H1 (cell line): ENCODE results near the gene MACROD2. TPM values are rescaled to one million over a fixed set of nuclear protein-coding genes. Genes with fewer than 3 reads are reported as not detected.

Experiments
- CTCF ChIA-PET: fragments of 300-600 bp; sonication (Branson Sonifier 250); formaldehyde crosslinking; loops from one replicate; lab custom pipeline; 2021; ENCODE audit not compliant: partially characterized antibody; lab: Charles Lee
- POLR2A ChIA-PET: fragments of 300-600 bp; sonication (Branson Sonifier 250); formaldehyde crosslinking; loops from one replicate; lab custom pipeline; 2021; ENCODE audit warnings: inconsistent platforms; ENCODE audit not compliant: partially characterized antibody; lab: Charles Lee
- DNase-seq, 2 experiments: peaks; one replicate each; pipeline versions ENCODE4 v3.0.0 to v3.0.0-alpha.2; 2010 to 2022; ENCODE audit warnings: low spot score in 2 of 2, low read depth in 1 of 2, mixed read lengths in 1 of 2
- FAIRE-seq: peaks from 2 replicates; lab custom pipeline; 2011; peaks lifted over from hg19 to GRCh38; lab: Jason Lieb, UNC
- H2AFZ ChIP-seq: 2 replicates; pipeline ENCODE4 v1.8.1; 2012; ENCODE audit warnings: low read length, inconsistent platforms
- H2AK5ac ChIP-seq: 2 replicates; pipeline ENCODE4 v1.6.1; 2013; ENCODE audit warnings: low read depth, low read length
- H2BK120ac ChIP-seq: replicated peaks from 2 replicates; pipeline ENCODE3; 2013; ENCODE audit warnings: low read depth, low read length, inconsistent platforms
- H2BK12ac ChIP-seq: 2 replicates; pipeline ENCODE4 v1.6.1; 2013; ENCODE audit warnings: low read depth, low read length
- H2BK15ac ChIP-seq: 2 replicates; pipeline ENCODE4 v1.6.1; 2013; ENCODE audit warnings: low read length
- H2BK20ac ChIP-seq: 2 replicates; pipeline ENCODE4 v1.6.1; 2013; ENCODE audit warnings: low read length
- H2BK5ac ChIP-seq: 2 replicates; pipeline ENCODE4 v1.6.1; 2013; ENCODE audit warnings: low read depth, low read length
- H3K14ac ChIP-seq: 2 replicates; pipeline ENCODE4 v1.6.1; 2013; ENCODE audit warnings: inconsistent platforms; ENCODE audit not compliant: insufficient read length
- H3K18ac ChIP-seq: 2 replicates; pipeline ENCODE4 v1.6.1; 2013; ENCODE audit warnings: low read length; ENCODE audit errors: extremely low read depth
- H3K23ac ChIP-seq: 2 replicates; pipeline ENCODE4 v1.6.1; 2013; ENCODE audit warnings: inconsistent platforms; ENCODE audit not compliant: insufficient read length
- H3K23me2 ChIP-seq: 2 replicates; pipeline ENCODE4 v1.6.1; 2013; ENCODE audit warnings: low read depth, low read length
- H3K27ac ChIP-seq: 2 replicates; pipeline ENCODE4 v1.6.1; 2011; ENCODE audit warnings: low read depth, low read length, inconsistent platforms
- H3K27me3 ChIP-seq, 4 experiments: replicated peaks in 1 of 4; 1 replicate in 1 of 4; 2 replicates in 3 of 4; pipeline versions ENCODE4 v1.6.1 to v1.8.1; 2011 to 2013; ENCODE audit warnings: low read length in 3 of 4, mild to moderate bottlenecking in 3 of 4, inconsistent platforms in 2 of 4, mixed read lengths in 2 of 4, moderate library complexity in 1 of 4; ENCODE audit not compliant: control insufficient read depth in 3 of 4, insufficient read depth in 3 of 4; ENCODE audit errors: extremely low read depth in 1 of 4
- H3K36me3 ChIP-seq, 4 experiments: 2 replicates each; pipeline versions ENCODE4 v1.6.1 to v1.8.1; 2011 to 2013; ENCODE audit warnings: mild to moderate bottlenecking in 4 of 4, low read length in 3 of 4, moderate library complexity in 2 of 4, control low read depth in 1 of 4, inconsistent platforms in 1 of 4; ENCODE audit not compliant: insufficient read depth in 4 of 4, control insufficient read depth in 2 of 4
- H3K4ac ChIP-seq: replicated peaks from 2 replicates; pipeline ENCODE3; 2013; ENCODE audit warnings: low read length, low read depth, mixed read lengths, inconsistent platforms; ENCODE audit not compliant: insufficient read length
- H3K4me1 ChIP-seq, 4 experiments: replicated peaks in 1 of 4; 1 replicate in 1 of 4; 2 replicates in 3 of 4; pipeline versions ENCODE4 v1.6.1 to v1.8.1; 2011 to 2013; ENCODE audit warnings: low read length in 3 of 4, inconsistent platforms in 2 of 4, mixed read lengths in 1 of 4; ENCODE audit not compliant: insufficient read depth in 4 of 4, control insufficient read depth in 3 of 4
- H3K4me2 ChIP-seq, 2 experiments: 2 replicates each; pipeline versions ENCODE4 v1.6.1 to v1.8.1; 2011 to 2013; ENCODE audit warnings: low read depth in 2 of 2, low read length in 2 of 2, control low read depth in 1 of 2, inconsistent platforms in 1 of 2, mild to moderate bottlenecking in 1 of 2; ENCODE audit not compliant: insufficient read depth in 1 of 2
- H3K4me3 ChIP-seq, 4 experiments: fragments of 200-600, 300-600 bp in 1 of 4; sonication (generic), shearing (Covaris generic), sonication (Bioruptor Twin) in 1 of 4; 2 replicates each; pipeline versions ENCODE4 v1.5.1 to v1.8.1; 2011 to 2016; ENCODE audit warnings: low read length in 4 of 4, low read depth in 3 of 4, control low read depth in 2 of 4, inconsistent platforms in 2 of 4, mild to moderate bottlenecking in 2 of 4, mixed read lengths in 1 of 4, moderate library complexity in 1 of 4; ENCODE audit not compliant: insufficient read depth in 2 of 4; ENCODE audit errors: extremely low read depth in 1 of 4
- H3K56ac ChIP-seq: replicated peaks from 2 replicates; pipeline ENCODE3; 2013; ENCODE audit warnings: low read depth, mild to moderate bottlenecking, mixed read lengths, low read length, inconsistent platforms; ENCODE audit not compliant: insufficient read length
- H3K79me1 ChIP-seq: 2 replicates; pipeline ENCODE4 v1.6.1; 2013; ENCODE audit warnings: low read depth, low read length, control low read depth
- H3K79me2 ChIP-seq, 2 experiments: 2 replicates each; pipeline versions ENCODE4 v1.6.1 to v1.8.1; 2012 to 2013; ENCODE audit warnings: low read length in 2 of 2, mild to moderate bottlenecking in 2 of 2, inconsistent platforms in 1 of 2; ENCODE audit not compliant: insufficient read depth in 2 of 2, control insufficient read depth in 1 of 2
- H3K9ac ChIP-seq, 4 experiments: replicated peaks in 1 of 4; 1 replicate in 1 of 4; 2 replicates in 3 of 4; pipeline versions ENCODE4 v1.6.1 to v1.8.1; 2011 to 2013; ENCODE audit warnings: low read depth in 3 of 4, low read length in 3 of 4, control low read depth in 2 of 4, mild to moderate bottlenecking in 2 of 4, moderate library complexity in 2 of 4, inconsistent platforms in 1 of 4; ENCODE audit errors: extremely low read depth in 1 of 4
- H3K9me3 ChIP-seq, 2 experiments: 2 replicates each; pipeline versions ENCODE4 v1.6.1 to v1.8.1; 2012 to 2013; ENCODE audit warnings: mild to moderate bottlenecking in 2 of 2, moderate library complexity in 2 of 2, control low read depth in 1 of 2, inconsistent platforms in 1 of 2, low read depth in 1 of 2, low read length in 1 of 2, mixed read lengths in 1 of 2; ENCODE audit not compliant: insufficient read depth in 2 of 2
- H4K20me1 ChIP-seq, 2 experiments: replicated peaks in 1 of 2; 2 replicates each; pipeline versions ENCODE3 to v1.8.1; 2011 to 2013; ENCODE audit warnings: inconsistent platforms in 2 of 2, low read length in 2 of 2, mild to moderate bottlenecking in 1 of 2; ENCODE audit not compliant: insufficient read depth in 2 of 2, control insufficient read depth in 1 of 2
- H4K5ac ChIP-seq: 2 replicates; pipeline ENCODE4 v1.6.1; 2013; ENCODE audit warnings: low read length, low read depth, mixed read lengths, inconsistent platforms; ENCODE audit not compliant: insufficient read length
- H4K8ac ChIP-seq: 2 replicates; pipeline ENCODE4 v1.8.0; 2013; ENCODE audit warnings: mild to moderate bottlenecking, moderate library complexity, low read length, inconsistent platforms; ENCODE audit not compliant: insufficient read depth; ENCODE audit errors: extremely low read depth
- H4K91ac ChIP-seq: replicated peaks from 2 replicates; pipeline ENCODE3; 2013; ENCODE audit warnings: low read length, mixed read lengths, inconsistent platforms; ENCODE audit not compliant: insufficient read length
- BRCA1 ChIP-seq: IDR thresholded peaks from 2 replicates; pipeline ENCODE4 v1.6.1; 2012; ENCODE audit warnings: low read depth, low read length, improper control_type of control experiment
- CHD2 ChIP-seq: IDR thresholded peaks from 2 replicates; pipeline ENCODE4 v1.6.1; 2012; ENCODE audit warnings: low read length, improper control_type of control experiment
- EGR1 ChIP-seq: IDR thresholded peaks from 2 replicates; pipeline ENCODE4 v1.6.1; 2011; ENCODE audit warnings: low read depth, low read length, borderline replicate concordance
- EP300 ChIP-seq, 2 experiments: IDR thresholded peaks; 1 replicate in 1 of 2; 2 replicates in 1 of 2; pipeline ENCODE4 v1.6.1; 2011 to 2012; ENCODE audit warnings: low read depth in 2 of 2, low read length in 2 of 2, mild to moderate bottlenecking in 2 of 2, borderline replicate concordance in 1 of 2, inconsistent platforms in 1 of 2, moderate library complexity in 1 of 2
- FOSL1 ChIP-seq: IDR thresholded peaks from 2 replicates; pipeline ENCODE4 v1.6.1; 2011; ENCODE audit warnings: mild to moderate bottlenecking, low read depth, low read length, moderate library complexity; ENCODE audit not compliant: insufficient read depth
- RNF2 ChIP-seq: fragments of 200-900, 300-1000 bp; sonication (generic); IDR thresholded peaks from 2 replicates; pipeline ENCODE4 v1.7.1; 2016; ENCODE audit warnings: borderline replicate concordance, low read depth, mild to moderate bottlenecking, antibody characterized with exemption, low read length; ENCODE audit not compliant: poor library complexity, severe bottlenecking; ENCODE audit errors: missing control alignments
- SAP30 ChIP-seq: fragments of 300-600 bp; sonication (generic); IDR thresholded peaks from 2 replicates; pipeline ENCODE4 v1.7.1; 2012; ENCODE audit warnings: low read length, moderate library complexity, mild to moderate bottlenecking, inconsistent platforms; ENCODE audit not compliant: insufficient read depth, insufficient replicate concordance
- TAF1 ChIP-seq: IDR thresholded peaks from 2 replicates; pipeline ENCODE4 v1.6.1; 2011; ENCODE audit warnings: mild to moderate bottlenecking, low read depth, low read length
- TBP ChIP-seq: IDR thresholded peaks from 2 replicates; pipeline ENCODE4 v1.6.1; 2011; ENCODE audit warnings: low read depth, low read length, improper control_type of control experiment
- WGBS, 2 experiments: shearing (Covaris generic) in 1 of 2; methylation state at CpG; one replicate each; pipeline versions ENCODE4 v1.1.6 to v1.1.7; 2013 to 2015; ENCODE audit warnings: low lambda C conversion rate in 2 of 2, mixed read lengths in 2 of 2, inconsistent platforms in 1 of 2, low coverage in 1 of 2, missing lambda C conversion rate in 1 of 2; ENCODE audit not compliant: insufficient replicate concordance in 2 of 2, insufficient coverage in 1 of 2, insufficient read length in 1 of 2; ENCODE audit errors: extremely low coverage in 1 of 2, missing lambda C conversion rate in 1 of 2; 5-methylcytosine and 5-hydroxymethylcytosine counted together
- polyA plus RNA-seq, 7 experiments: library from polyadenylated mRNA; depleted of rRNA in 3 of 7; stranded (reverse) in 5 of 7; unstranded in 2 of 7; fragments of >200 nt in 5 of 7; fragments of 200-250 nt in 2 of 7; gene quantifications; 1 replicate in 5 of 7; 2 replicates in 1 of 7; 4 replicates in 1 of 7; pipeline versions ENCODE4 v1.2.1 to v1.2.3, GENCODE V29; 2011 to 2013; ENCODE audit warnings: missing spikeins in 2 of 7, mixed read lengths in 2 of 7
- total RNA-seq: library from RNA; stranded (reverse); fragmentation: NEBNext Ultra II Directional; extraction: Animal tissue kit (Norgen Biotek cat#: 25700); gene quantifications from 2 replicates; pipeline ENCODE4 v1.2.1, GENCODE V29; 2021
- TF ChIP-seq, protein P1 (sequence below): IDR thresholded peaks from 2 replicates; pipeline ENCODE4 v1.6.1; 2012; ENCODE audit warnings: low read length, inconsistent platforms
- TF ChIP-seq, protein P2 (sequence below): IDR thresholded peaks from 2 replicates; pipeline ENCODE4 v1.6.1; 2011; ENCODE audit warnings: low read depth, mild to moderate bottlenecking, low read length; ENCODE audit not compliant: insufficient read depth

MACROD2 gene
- total and polyA plus RNA-seq, 2 of the 8 experiments (the other 6 are each of a cell fraction or from before 2014, with no cell fraction given), result 0.70 to 3.9 TPM

- no peaks in the 10 kb centered on the region for H3K23me2 ChIP-seq
- no peak overlapping the region for H2BK120ac ChIP-seq
- H3K23ac ChIP-seq, result no peak overlapping the region
- H2BK20ac ChIP-seq, result no peak overlapping the region
- H3K4me3 ChIP-seq, result no peak overlapping the region
- POLR2A ChIA-PET, result no interaction called here
- no peaks in the 10 kb centered on the region for H3K79me2 ChIP-seq
- H3K36me3 ChIP-seq, result no peaks in the 10 kb centered on the region
- no peak overlapping the region for H3K56ac ChIP-seq
- H4K8ac ChIP-seq, result no peak overlapping the region
- CTCF ChIA-PET, result interaction anchor here (1.4 kb wide), 1 partner anchor 12 kb away, joined by 3 read pairs; no protein-coding TSS in a partner anchor
- H3K27ac ChIP-seq, result no peak overlapping the region
- no peak overlapping the region for H3K14ac ChIP-seq
- H2AK5ac ChIP-seq, result no peak overlapping the region
- H3K9me3 ChIP-seq, result no peaks in the 10 kb centered on the region
- H3K27me3 ChIP-seq, result no peaks in the 10 kb centered on the region
- DNase-seq (no peak), FAIRE-seq (no peak)
- H3K18ac ChIP-seq, result no peak overlapping the region
- no peak overlapping the region for H2BK12ac ChIP-seq
- H4K91ac ChIP-seq, result no peak overlapping the region
- no peak overlapping the region for H3K9ac ChIP-seq
- H3K79me1 ChIP-seq, result no peaks in the 10 kb centered on the region
- no peaks in the 10 kb centered on the region for H3K4me1 ChIP-seq
- no peak overlapping the region for H2BK15ac ChIP-seq
- no peak overlapping the region for H4K5ac ChIP-seq
- no peaks in the 10 kb centered on the region for H4K20me1 ChIP-seq
- peak overlapping the region; percentile 29; the same call in 1 of the 2 replicates for H2AFZ ChIP-seq
- H2BK5ac ChIP-seq, result no peak overlapping the region
- H3K4ac ChIP-seq, result no peak overlapping the region
- no peak overlapping the region for H3K4me2 ChIP-seq
- WGBS, 2 experiments, result 85% methylated on average over 2 of the region's 2 CpGs; no CpG with 5 or more reads in 1 of the 2 experiments
- TF ChIP-seq TBP, result no peak
- TF ChIP-seq, protein P1, sequence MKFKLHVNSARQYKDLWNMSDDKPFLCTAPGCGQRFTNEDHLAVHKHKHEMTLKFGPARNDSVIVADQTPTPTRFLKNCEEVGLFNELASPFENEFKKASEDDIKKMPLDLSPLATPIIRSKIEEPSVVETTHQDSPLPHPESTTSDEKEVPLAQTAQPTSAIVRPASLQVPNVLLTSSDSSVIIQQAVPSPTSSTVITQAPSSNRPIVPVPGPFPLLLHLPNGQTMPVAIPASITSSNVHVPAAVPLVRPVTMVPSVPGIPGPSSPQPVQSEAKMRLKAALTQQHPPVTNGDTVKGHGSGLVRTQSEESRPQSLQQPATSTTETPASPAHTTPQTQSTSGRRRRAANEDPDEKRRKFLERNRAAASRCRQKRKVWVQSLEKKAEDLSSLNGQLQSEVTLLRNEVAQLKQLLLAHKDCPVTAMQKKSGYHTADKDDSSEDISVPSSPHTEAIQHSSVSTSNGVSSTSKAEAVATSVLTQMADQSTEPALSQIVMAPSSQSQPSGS, result no peak
- no peak for TF ChIP-seq CHD2
- TF ChIP-seq TAF1, result no peak
- TF ChIP-seq RNF2, result no peak
- TF ChIP-seq EP300 (IDR thresholded peaks at IDR 0.05; ENCODE audit: borderline replicate concordance in 1 of 2, low read depth in 2 of 2, low read length in 2 of 2), result no peak
- TF ChIP-seq BRCA1, result no peak
- no peak for TF ChIP-seq EGR1
- TF ChIP-seq, protein P2, sequence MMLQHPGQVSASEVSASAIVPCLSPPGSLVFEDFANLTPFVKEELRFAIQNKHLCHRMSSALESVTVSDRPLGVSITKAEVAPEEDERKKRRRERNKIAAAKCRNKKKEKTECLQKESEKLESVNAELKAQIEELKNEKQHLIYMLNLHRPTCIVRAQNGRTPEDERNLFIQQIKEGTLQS, result no peak
- no peak for TF ChIP-seq SAP30
- TF ChIP-seq FOSL1, result no peak
These were observed 671.9 kb downstream of the MACROD2 start for GRCh38 chr20:14667226-14667625.
